Sigmoid colon (tissue), 4 donors: ENCODE data around the gene PAK4.

Experiments used
- EP300 ChIP-seq, 4 donors: sonication (generic); formaldehyde crosslinking; IDR thresholded peaks; one replicate each; pipeline ENCODE4 v1.6.1; 2017; ENCODE audit warnings: antibody characterized with exemption in 4 of 4
- POLR2AphosphoS5 ChIP-seq, 4 donors: sonication (generic); formaldehyde crosslinking; IDR thresholded peaks; one replicate each; pipeline ENCODE4 v1.6.1; 2017; ENCODE audit warnings: antibody characterized with exemption in 4 of 4
- TF ChIP-seq, protein P1 (sequence below), 4 experiments: fragments of 450-650 bp in 3 of 4; fragments of 200-600 bp in 1 of 4; IDR thresholded peaks; one replicate each; pipeline ENCODE4 v1.5.1; 2016 to 2019; ENCODE audit warnings: antibody characterized with exemption in 4 of 4, mild to moderate bottlenecking in 3 of 4, moderate library complexity in 2 of 4

GRCh38 chr19:39175564-39175963 lies 50.0 kb downstream of the PAK4 start:
- TF ChIP-seq POLR2AphosphoS5 (IDR thresholded peaks at IDR 0.05) (no peak), EP300 (IDR thresholded peaks at IDR 0.05) (no peak)
- TF ChIP-seq, protein P1, sequence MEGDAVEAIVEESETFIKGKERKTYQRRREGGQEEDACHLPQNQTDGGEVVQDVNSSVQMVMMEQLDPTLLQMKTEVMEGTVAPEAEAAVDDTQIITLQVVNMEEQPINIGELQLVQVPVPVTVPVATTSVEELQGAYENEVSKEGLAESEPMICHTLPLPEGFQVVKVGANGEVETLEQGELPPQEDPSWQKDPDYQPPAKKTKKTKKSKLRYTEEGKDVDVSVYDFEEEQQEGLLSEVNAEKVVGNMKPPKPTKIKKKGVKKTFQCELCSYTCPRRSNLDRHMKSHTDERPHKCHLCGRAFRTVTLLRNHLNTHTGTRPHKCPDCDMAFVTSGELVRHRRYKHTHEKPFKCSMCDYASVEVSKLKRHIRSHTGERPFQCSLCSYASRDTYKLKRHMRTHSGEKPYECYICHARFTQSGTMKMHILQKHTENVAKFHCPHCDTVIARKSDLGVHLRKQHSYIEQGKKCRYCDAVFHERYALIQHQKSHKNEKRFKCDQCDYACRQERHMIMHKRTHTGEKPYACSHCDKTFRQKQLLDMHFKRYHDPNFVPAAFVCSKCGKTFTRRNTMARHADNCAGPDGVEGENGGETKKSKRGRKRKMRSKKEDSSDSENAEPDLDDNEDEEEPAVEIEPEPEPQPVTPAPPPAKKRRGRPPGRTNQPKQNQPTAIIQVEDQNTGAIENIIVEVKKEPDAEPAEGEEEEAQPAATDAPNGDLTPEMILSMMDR (IDR thresholded peaks at IDR 0.05): no peak
